Astrocyte (in vitro differentiated cells and primary cell): Measurements from ENCODE around the gene USP6.

Source experiments
- EZH2 ChIP-seq: IDR thresholded peaks from 2 replicates; pipeline ENCODE4 v1.6.1; 2012; ENCODE audit warnings: mild to moderate bottlenecking, low read length, inconsistent platforms; ENCODE audit not compliant: insufficient read depth
- TF ChIP-seq, protein P1 (sequence below): IDR thresholded peaks from 2 replicates; pipeline ENCODE4 v1.5.1; 2011; ENCODE audit warnings: low read depth, mild to moderate bottlenecking, inconsistent platforms, low read length, moderate library complexity; ENCODE audit not compliant: insufficient read depth

DNA sequence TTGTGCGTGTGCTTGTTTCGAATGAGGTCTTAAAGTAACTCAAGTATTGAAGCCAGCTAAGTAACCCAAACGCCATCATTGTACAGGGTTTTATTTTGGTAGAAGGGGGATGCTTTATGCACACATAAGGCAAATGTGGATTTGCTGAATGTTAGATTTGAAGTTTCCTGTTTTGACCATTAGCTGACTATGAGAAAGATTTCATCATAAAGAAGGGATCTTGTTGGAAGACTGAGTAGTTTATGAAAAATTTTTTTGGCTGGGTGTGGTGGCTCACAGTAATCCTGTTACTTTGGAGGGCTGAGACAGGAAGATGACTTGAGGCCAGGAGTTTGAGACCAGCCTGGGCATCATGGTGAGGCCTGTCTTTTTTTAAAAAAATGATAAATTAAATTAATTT, 47.6 kb upstream of the USP6 start:
- TF ChIP-seq EZH2, result no peak
- TF ChIP-seq, protein P1, sequence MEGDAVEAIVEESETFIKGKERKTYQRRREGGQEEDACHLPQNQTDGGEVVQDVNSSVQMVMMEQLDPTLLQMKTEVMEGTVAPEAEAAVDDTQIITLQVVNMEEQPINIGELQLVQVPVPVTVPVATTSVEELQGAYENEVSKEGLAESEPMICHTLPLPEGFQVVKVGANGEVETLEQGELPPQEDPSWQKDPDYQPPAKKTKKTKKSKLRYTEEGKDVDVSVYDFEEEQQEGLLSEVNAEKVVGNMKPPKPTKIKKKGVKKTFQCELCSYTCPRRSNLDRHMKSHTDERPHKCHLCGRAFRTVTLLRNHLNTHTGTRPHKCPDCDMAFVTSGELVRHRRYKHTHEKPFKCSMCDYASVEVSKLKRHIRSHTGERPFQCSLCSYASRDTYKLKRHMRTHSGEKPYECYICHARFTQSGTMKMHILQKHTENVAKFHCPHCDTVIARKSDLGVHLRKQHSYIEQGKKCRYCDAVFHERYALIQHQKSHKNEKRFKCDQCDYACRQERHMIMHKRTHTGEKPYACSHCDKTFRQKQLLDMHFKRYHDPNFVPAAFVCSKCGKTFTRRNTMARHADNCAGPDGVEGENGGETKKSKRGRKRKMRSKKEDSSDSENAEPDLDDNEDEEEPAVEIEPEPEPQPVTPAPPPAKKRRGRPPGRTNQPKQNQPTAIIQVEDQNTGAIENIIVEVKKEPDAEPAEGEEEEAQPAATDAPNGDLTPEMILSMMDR, result no peak
